ENCODE data around the gene KRT35. TPM values are rescaled to one million over a fixed set of nuclear protein-coding genes. Genes with fewer than 3 reads are reported as not detected.
"Not testable (repeated sequence)": the region's sequence is repeated elsewhere in the genome, so short reads cannot be mapped to it uniquely, and the experiment has no call there.

The KRT35 gene
- total RNA-seq, 1 experiment from 2014 or later: not detected

GRCh38 chr17:41434415-41434814, 46.5 kb downstream of the KRT35 start:
- Histone ChIP-seq H3K79me2 (ENCODE audit: low read length) (no peaks in the 10 kb centered on the region), H3K36me3 (ENCODE audit: insufficient read depth, low read length) (no peaks in the 10 kb centered on the region), H3K9me2 (replicated peaks; ENCODE audit: insufficient read depth, low read length) (no peaks in the 10 kb centered on the region), H3K4me2 (ENCODE audit: low read depth, low read length, poor library complexity, severe bottlenecking) (no peak overlapping the region), H3K9me3 (ENCODE audit: low read length) (no peaks in the 10 kb centered on the region), H4K20me1 (ENCODE audit: insufficient read depth, low read depth, low read length) (no peaks in the 10 kb centered on the region), H3K27me3 (ENCODE audit: low read length) (no peaks in the 10 kb centered on the region), H3K4me1 (ENCODE audit: low read length) (no peaks in the 10 kb centered on the region), H3K27ac (ENCODE audit: low read length) (no peak overlapping the region), H2AFZ (ENCODE audit: low read length) (no peak overlapping the region), H3K4me3 (ENCODE audit: low read length) (no peak overlapping the region), H3K9ac (ENCODE audit: low read length) (no peak overlapping the region)
- no peak for DNase-seq

GRCh38 chr17:41434005-41434404, 46.9 kb downstream of the KRT35 start:
- Histone ChIP-seq H3K4me1 (ENCODE audit: low read length) (no peaks in the 10 kb centered on the region), H3K9ac (ENCODE audit: low read length) (no peak overlapping the region), H4K20me1 (ENCODE audit: insufficient read depth, low read depth, low read length) (no peaks in the 10 kb centered on the region), H3K4me2 (ENCODE audit: low read depth, low read length, poor library complexity, severe bottlenecking) (no peak overlapping the region), H3K79me2 (ENCODE audit: low read length) (no peaks in the 10 kb centered on the region), H3K27me3 (ENCODE audit: low read length) (no peaks in the 10 kb centered on the region), H3K9me3 (ENCODE audit: low read length) (no peaks in the 10 kb centered on the region), H3K36me3 (ENCODE audit: insufficient read depth, low read length) (no peaks in the 10 kb centered on the region), H3K9me2 (replicated peaks; ENCODE audit: insufficient read depth, low read length) (no peaks in the 10 kb centered on the region), H3K27ac (ENCODE audit: low read length) (no peak overlapping the region), H2AFZ (ENCODE audit: low read length) (no peak overlapping the region), H3K4me3 (ENCODE audit: low read length) (no peak overlapping the region)
- no peak for DNase-seq

DNA sequence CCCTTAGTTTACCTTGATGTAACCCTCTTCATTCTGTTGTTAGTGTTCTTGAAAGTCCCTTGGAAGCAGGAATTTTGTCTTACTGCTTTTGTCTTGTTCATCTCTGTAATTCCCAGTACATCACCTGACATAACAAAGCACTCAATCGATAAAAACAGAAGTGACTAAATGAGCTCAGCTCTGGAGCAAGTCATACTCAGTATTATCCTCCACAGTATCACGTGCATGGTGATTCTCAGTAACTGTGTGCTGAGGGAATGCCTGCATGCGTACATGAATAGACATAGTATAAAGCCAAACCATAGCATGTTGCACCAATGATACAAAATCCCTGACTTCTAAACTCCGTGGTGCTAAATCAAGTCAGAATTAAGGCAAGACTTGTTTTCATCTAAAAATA, 47.4 kb downstream of the KRT35 start:
- no peaks in the 10 kb centered on the region for H3K4me1 ChIP-seq (ENCODE audit: low read length)
- no peaks in the 10 kb centered on the region for H4K20me1 ChIP-seq (ENCODE audit: insufficient read depth, low read depth, low read length)
- H3K36me3 ChIP-seq (ENCODE audit: insufficient read depth, low read length): no peaks in the 10 kb centered on the region
- H3K79me2 ChIP-seq (ENCODE audit: low read length): no peaks in the 10 kb centered on the region
- H2AFZ ChIP-seq (ENCODE audit: low read length): no peak overlapping the region
- H3K4me3 ChIP-seq (ENCODE audit: low read length): no peak overlapping the region
- no peaks in the 10 kb centered on the region for H3K9me3 ChIP-seq (ENCODE audit: low read length)
- no peak overlapping the region for H3K9ac ChIP-seq (ENCODE audit: low read length)
- DNase-seq: no peak
- no peaks in the 10 kb centered on the region for H3K27me3 ChIP-seq (ENCODE audit: low read length)
- no peak overlapping the region for H3K27ac ChIP-seq (ENCODE audit: low read length)
- no peak overlapping the region for H3K4me2 ChIP-seq (ENCODE audit: low read depth, low read length, poor library complexity, severe bottlenecking)
- no peaks in the 10 kb centered on the region for H3K9me2 ChIP-seq (replicated peaks; ENCODE audit: insufficient read depth, low read length)

- H4K20me1 ChIP-seq (ENCODE audit: insufficient read depth, low read depth, low read length); H3K9ac ChIP-seq (ENCODE audit: low read length); H3K27ac ChIP-seq (ENCODE audit: low read length); H3K79me2 ChIP-seq (ENCODE audit: low read length); H3K36me3 ChIP-seq (ENCODE audit: insufficient read depth, low read length); H3K4me2 ChIP-seq (ENCODE audit: low read depth, low read length, poor library complexity, severe bottlenecking); H2AFZ ChIP-seq (ENCODE audit: low read length); H3K4me1 ChIP-seq (ENCODE audit: low read length); H3K4me3 ChIP-seq (ENCODE audit: low read length); DNase-seq; H3K27me3 ChIP-seq (ENCODE audit: low read length); H3K9me3 ChIP-seq (ENCODE audit: low read length); H3K9me2 ChIP-seq (replicated peaks; ENCODE audit: insufficient read depth, low read length): not testable (repeated sequence)
Measured at GRCh38 chr17:41430376-41430775, 50.6 kb downstream of the KRT35 start.

- no peak overlapping the region for H3K4me3 ChIP-seq (ENCODE audit: low read length)
- H3K9me2 ChIP-seq (replicated peaks; ENCODE audit: insufficient read depth, low read length): no peaks in the 10 kb centered on the region
- no peak overlapping the region for H3K4me2 ChIP-seq (ENCODE audit: low read depth, low read length, poor library complexity, severe bottlenecking)
- H3K4me1 ChIP-seq (ENCODE audit: low read length): no peaks in the 10 kb centered on the region
- no peaks in the 10 kb centered on the region for H3K79me2 ChIP-seq (ENCODE audit: low read length)
- H4K20me1 ChIP-seq (ENCODE audit: insufficient read depth, low read depth, low read length): no peaks in the 10 kb centered on the region
- H3K27me3 ChIP-seq (ENCODE audit: low read length): no peaks in the 10 kb centered on the region
- no peak overlapping the region for H3K9ac ChIP-seq (ENCODE audit: low read length)
- no peak for DNase-seq
- H3K27ac ChIP-seq (ENCODE audit: low read length): no peak overlapping the region
- no peaks in the 10 kb centered on the region for H3K36me3 ChIP-seq (ENCODE audit: insufficient read depth, low read length)
- H3K9me3 ChIP-seq (ENCODE audit: low read length): no peaks in the 10 kb centered on the region
- no peak overlapping the region for H2AFZ ChIP-seq (ENCODE audit: low read length)
Measured at GRCh38 chr17:41429667-41430066, 51.3 kb downstream of the KRT35 start.

DNA sequence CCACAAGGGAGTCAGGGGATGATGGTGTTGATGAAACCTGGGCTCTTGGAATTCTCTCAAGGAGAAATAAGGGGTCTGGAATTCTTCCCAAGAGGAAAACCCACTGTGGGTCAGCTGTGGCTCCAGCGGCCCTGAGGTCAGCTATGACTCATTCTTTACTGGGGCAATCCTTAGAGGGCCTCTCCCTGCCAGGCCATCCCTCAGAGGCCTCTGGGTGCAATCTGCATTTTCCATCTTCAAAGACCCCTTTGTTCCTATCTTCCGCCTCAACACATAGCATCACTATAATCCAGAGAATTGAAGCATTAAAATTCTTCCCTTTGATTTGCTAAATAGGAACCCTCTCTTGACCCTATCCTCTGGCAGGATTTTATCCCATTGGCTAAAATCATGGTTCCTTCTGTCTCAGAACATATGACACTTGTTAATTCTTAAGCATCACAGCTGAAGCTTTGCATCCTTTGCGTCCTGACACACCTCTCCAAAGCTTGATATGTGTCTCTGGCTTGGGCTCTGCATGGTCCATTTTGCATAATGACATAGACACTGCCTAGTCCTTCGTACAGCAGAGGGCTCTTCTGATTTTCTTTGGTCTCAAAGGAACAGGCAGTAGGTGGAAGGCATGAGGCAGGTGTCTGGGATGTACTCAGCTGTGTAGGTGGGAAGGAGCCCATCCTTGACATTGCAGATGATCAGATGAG, 52.2 kb downstream of the KRT35 start:
- H3K27me3 ChIP-seq (ENCODE audit: low read length): no peaks in the 10 kb centered on the region
- no peak for DNase-seq
- no peak overlapping the region for H3K4me3 ChIP-seq (ENCODE audit: low read length)
- no peaks in the 10 kb centered on the region for H3K79me2 ChIP-seq (ENCODE audit: low read length)
- no peaks in the 10 kb centered on the region for H3K9me2 ChIP-seq (replicated peaks; ENCODE audit: insufficient read depth, low read length)
- no peak overlapping the region for H2AFZ ChIP-seq (ENCODE audit: low read length)
- no peaks in the 10 kb centered on the region for H3K9me3 ChIP-seq (ENCODE audit: low read length)
- no peak overlapping the region for H3K4me2 ChIP-seq (ENCODE audit: low read depth, low read length, poor library complexity, severe bottlenecking)
- no peak overlapping the region for H3K9ac ChIP-seq (ENCODE audit: low read length)
- no peaks in the 10 kb centered on the region for H3K4me1 ChIP-seq (ENCODE audit: low read length)
- no peaks in the 10 kb centered on the region for H3K36me3 ChIP-seq (ENCODE audit: insufficient read depth, low read length)
- no peaks in the 10 kb centered on the region for H4K20me1 ChIP-seq (ENCODE audit: insufficient read depth, low read depth, low read length)
- no peak overlapping the region for H3K27ac ChIP-seq (ENCODE audit: low read length)

Small RNA genes lying within 50 kb of the gene (small RNA-seq; reads per million reads assigned to genes)
- gene RNU2-32P: 6.4 reads per million, percentile 85 among the genes with 10 or more reads in this experiment

Other genes with a start within 250 kb of the KRT35 start
- not detected in 2 replicates for gene KRTAP9-3, start 248.7 kb downstream of the KRT35 start, total RNA-seq (2014; rRNA removed; shearing (Covaris generic); ENCODE audit: low replicate concordance)
- gene KRTAP9-8, start 243.2 kb downstream of the KRT35 start, total RNA-seq (2014; rRNA removed; shearing (Covaris generic); ENCODE audit: low replicate concordance): not detected in 2 replicates
- gene KRTAP9-4, start 231.5 kb downstream of the KRT35 start, total RNA-seq (2014; rRNA removed; shearing (Covaris generic); ENCODE audit: low replicate concordance): not detected in 2 replicates
- gene KRTAP9-9, start 225.8 kb downstream of the KRT35 start, total RNA-seq (2014; rRNA removed; shearing (Covaris generic); ENCODE audit: low replicate concordance): not detected in 2 replicates
- not detected in 2 replicates for gene KRTAP9-6, start 215.8 kb downstream of the KRT35 start, total RNA-seq (2014; rRNA removed; shearing (Covaris generic); ENCODE audit: low replicate concordance)
- not detected in 2 replicates for gene KRTAP9-7, start 205.5 kb downstream of the KRT35 start, total RNA-seq (2014; rRNA removed; shearing (Covaris generic); ENCODE audit: low replicate concordance)
- gene KRTAP29-1, start 178.3 kb downstream of the KRT35 start, total RNA-seq (2014; rRNA removed; shearing (Covaris generic); ENCODE audit: low replicate concordance): not detected in 2 replicates
- gene KRTAP16-1, start 171.8 kb downstream of the KRT35 start, total RNA-seq (2014; rRNA removed; shearing (Covaris generic); ENCODE audit: low replicate concordance): not detected in 2 replicates
- 1.6 TPM in 1 of 2 replicates, not detected in the other for gene KRTAP17-1, start 165.4 kb downstream of the KRT35 start, total RNA-seq (2014; rRNA removed; shearing (Covaris generic); ENCODE audit: low replicate concordance)
- not detected in 2 replicates for gene KRT33A, start 130.3 kb downstream of the KRT35 start, total RNA-seq (2014; rRNA removed; shearing (Covaris generic); ENCODE audit: low replicate concordance)
- gene KRT33B, start 111.3 kb downstream of the KRT35 start, total RNA-seq (2014; rRNA removed; shearing (Covaris generic); ENCODE audit: low replicate concordance): not detected in 2 replicates
- gene KRT34, start 98.8 kb downstream of the KRT35 start, total RNA-seq (2014; rRNA removed; shearing (Covaris generic); ENCODE audit: low replicate concordance): not detected in 2 replicates
- gene KRT31, start 83.5 kb downstream of the KRT35 start, total RNA-seq (2014; rRNA removed; shearing (Covaris generic); ENCODE audit: low replicate concordance): not detected in 2 replicates
- not detected in 2 replicates for gene KRT37, start 56.6 kb downstream of the KRT35 start, total RNA-seq (2014; rRNA removed; shearing (Covaris generic); ENCODE audit: low replicate concordance)
- gene KRT38, start 40.2 kb downstream of the KRT35 start, total RNA-seq (2014; rRNA removed; shearing (Covaris generic); ENCODE audit: low replicate concordance): not detected in 2 replicates
- not detected in 2 replicates for gene KRT32, start 13.8 kb downstream of the KRT35 start, total RNA-seq (2014; rRNA removed; shearing (Covaris generic); ENCODE audit: low replicate concordance)
- gene KRT36, start 8.8 kb upstream of the KRT35 start, total RNA-seq (2014; rRNA removed; shearing (Covaris generic); ENCODE audit: low replicate concordance): not detected in 2 replicates
- not detected in 2 replicates for gene KRT13, start 24.5 kb upstream of the KRT35 start, total RNA-seq (2014; rRNA removed; shearing (Covaris generic); ENCODE audit: low replicate concordance)
- gene KRT15, start 37.7 kb upstream of the KRT35 start, total RNA-seq (2014; rRNA removed; shearing (Covaris generic); ENCODE audit: low replicate concordance): not detected in 2 replicates
- not detected in 2 replicates for gene KRT19, start 47.2 kb upstream of the KRT35 start, total RNA-seq (2014; rRNA removed; shearing (Covaris generic); ENCODE audit: low replicate concordance)
- gene KRT9, start 90.9 kb upstream of the KRT35 start, total RNA-seq (2014; rRNA removed; shearing (Covaris generic); ENCODE audit: low replicate concordance): not detected in 2 replicates
- not detected in 2 replicates for gene KRT14, start 105.7 kb upstream of the KRT35 start, total RNA-seq (2014; rRNA removed; shearing (Covaris generic); ENCODE audit: low replicate concordance)
- not detected in 2 replicates for gene KRT16, start 131.6 kb upstream of the KRT35 start, total RNA-seq (2014; rRNA removed; shearing (Covaris generic); ENCODE audit: low replicate concordance)
- not detected in 2 replicates for gene KRT17, start 143.4 kb upstream of the KRT35 start, total RNA-seq (2014; rRNA removed; shearing (Covaris generic); ENCODE audit: low replicate concordance)
- 101 and 172 TPM in 2 replicates for gene EIF1, start 207.7 kb upstream of the KRT35 start, total RNA-seq (2014; rRNA removed; shearing (Covaris generic); ENCODE audit: low replicate concordance)
- not detected in 2 replicates for gene GAST, start 231.2 kb upstream of the KRT35 start, total RNA-seq (2014; rRNA removed; shearing (Covaris generic); ENCODE audit: low replicate concordance)

Measured in Karpas-422 (cell line).